ENCODE results near the gene FASN.
"Not testable (repeated sequence)": the region's sequence is repeated elsewhere in the genome, so short reads cannot be mapped to it uniquely, and the experiment has no call there.

The FASN gene

DNA sequence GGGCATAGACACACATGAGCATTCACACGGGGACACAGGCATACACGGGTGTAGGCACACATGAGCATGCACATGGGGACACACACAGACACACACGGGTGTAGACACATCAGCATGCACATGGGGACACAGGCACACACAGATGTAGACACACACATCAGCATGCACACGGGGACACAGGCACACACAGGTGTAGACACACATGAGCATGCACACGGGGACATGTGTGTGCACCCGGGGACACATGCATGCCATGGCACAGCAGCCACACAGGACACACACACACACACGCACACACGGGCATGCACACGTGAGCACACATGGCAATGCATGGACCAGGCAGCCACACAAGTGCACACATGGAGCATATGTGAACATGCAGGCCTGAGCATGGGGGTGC lies 55.4 kb downstream of the FASN start:
- TF ChIP-seq, protein P1, sequence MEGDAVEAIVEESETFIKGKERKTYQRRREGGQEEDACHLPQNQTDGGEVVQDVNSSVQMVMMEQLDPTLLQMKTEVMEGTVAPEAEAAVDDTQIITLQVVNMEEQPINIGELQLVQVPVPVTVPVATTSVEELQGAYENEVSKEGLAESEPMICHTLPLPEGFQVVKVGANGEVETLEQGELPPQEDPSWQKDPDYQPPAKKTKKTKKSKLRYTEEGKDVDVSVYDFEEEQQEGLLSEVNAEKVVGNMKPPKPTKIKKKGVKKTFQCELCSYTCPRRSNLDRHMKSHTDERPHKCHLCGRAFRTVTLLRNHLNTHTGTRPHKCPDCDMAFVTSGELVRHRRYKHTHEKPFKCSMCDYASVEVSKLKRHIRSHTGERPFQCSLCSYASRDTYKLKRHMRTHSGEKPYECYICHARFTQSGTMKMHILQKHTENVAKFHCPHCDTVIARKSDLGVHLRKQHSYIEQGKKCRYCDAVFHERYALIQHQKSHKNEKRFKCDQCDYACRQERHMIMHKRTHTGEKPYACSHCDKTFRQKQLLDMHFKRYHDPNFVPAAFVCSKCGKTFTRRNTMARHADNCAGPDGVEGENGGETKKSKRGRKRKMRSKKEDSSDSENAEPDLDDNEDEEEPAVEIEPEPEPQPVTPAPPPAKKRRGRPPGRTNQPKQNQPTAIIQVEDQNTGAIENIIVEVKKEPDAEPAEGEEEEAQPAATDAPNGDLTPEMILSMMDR (IDR thresholded peaks at IDR 0.05; ENCODE audit: insufficient read depth, low read depth, low read length, missing control alignments): no peak
- H3K4me3 ChIP-seq (ENCODE audit: low read length): no peak overlapping the region
- no peak for DNase-seq (ENCODE audit: low read depth)

DNA sequence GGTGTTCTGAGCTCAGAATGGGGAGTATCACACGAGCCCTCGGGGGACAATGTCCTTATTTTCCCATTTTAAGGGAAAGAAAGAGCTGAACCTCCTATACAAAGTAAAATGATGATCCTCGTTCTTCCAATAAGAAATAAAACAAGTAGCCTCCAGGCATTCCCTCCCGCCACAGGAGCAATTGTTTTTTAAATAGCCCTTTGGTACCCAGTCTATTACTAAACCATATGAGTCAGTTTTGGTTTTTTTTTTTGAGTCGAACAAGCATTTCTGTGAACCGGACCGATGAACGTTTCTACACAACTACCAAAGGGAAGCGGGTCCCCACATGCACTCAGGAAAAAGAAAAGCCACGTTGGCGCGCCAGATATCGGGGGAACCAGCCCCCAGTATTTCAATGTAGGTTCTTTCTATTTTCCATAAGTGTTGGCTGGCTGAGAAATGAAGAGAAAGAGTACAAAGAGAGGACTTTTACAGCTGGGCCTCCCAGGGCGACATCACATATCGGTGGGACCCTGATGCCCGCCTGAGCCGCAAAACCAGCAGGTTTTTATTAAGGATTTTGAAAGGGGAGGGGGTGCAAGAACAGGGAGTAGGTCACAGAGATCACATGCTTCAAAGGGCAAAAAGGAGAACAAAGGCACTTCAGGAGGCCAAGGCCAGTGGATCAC lies 56.8 kb downstream of the FASN start:
- peak; percentile 50 for DNase-seq (ENCODE audit: low read depth)
- H3K4me3 ChIP-seq (ENCODE audit: low read length): no peak overlapping the region
- TF ChIP-seq, protein P1 (IDR thresholded peaks at IDR 0.05; ENCODE audit: insufficient read depth, low read depth, low read length, missing control alignments): no peak

DNA sequence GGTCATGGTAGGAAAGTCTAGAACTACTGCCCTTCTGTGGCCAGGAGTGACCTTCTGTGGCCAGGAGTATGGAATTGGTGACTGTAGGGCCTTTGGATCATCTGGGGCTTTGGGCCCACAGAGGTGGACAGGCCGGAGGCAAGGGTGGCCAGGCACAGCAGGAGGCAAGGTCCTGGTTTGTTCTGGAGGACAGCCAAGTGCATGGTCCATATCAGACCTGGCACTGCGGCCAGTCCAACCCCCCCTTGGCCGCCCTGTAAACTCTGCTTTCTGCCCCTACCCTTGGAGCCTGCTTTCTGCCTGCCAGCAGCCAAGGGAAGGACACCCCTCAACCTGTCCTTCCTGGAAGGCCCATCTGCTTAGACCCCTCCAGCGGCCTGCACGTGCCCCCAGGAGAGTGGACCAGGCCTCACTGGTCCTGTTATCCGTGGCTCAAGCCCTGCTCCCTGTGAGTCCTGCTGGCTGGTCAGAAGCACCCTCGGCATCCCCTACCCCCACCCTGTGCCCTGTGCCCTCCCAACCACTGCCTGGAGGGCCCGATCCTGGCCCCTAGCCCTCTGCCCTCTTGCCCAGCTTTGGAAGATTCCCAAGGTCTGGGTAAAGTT lies 58.2 kb downstream of the FASN start:
- DNase-seq (ENCODE audit: low read depth): no peak
- no peak overlapping the region for H3K4me3 ChIP-seq (ENCODE audit: low read length)
- TF ChIP-seq, protein P1 (IDR thresholded peaks at IDR 0.05; ENCODE audit: insufficient read depth, low read depth, low read length, missing control alignments): no peak

DNA sequence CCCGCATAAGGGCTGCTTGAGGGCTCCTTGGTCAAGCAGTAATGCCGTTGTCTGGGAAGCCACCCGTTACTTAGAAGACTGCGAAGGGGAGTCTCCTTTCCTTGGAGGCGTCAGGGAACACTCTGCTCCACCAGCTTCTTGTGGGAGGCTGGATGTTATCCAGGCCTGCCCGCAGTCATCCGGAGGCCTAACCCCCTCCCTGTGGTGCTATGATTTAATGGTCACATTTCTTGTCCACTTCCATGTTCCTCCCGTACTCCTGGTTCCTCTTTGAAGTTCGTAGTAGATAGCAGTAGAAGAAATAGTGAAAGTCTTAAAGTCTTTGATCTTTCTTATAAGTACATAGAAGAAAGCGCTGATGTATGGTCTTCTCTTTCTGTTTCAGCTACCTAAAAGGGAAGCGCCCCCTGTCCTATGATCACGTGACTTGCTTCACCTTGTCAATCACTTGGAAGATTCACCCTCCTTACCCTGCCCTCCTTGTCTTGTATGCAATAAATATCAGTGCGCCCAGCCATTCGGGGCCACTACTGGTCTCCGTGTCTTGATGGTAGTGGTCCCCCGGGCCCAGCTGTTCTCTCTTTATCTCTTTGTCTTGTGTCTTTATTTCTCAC lies 59.1 kb downstream of the FASN start:
- not testable (repeated sequence) for DNase-seq (ENCODE audit: low read depth); H3K4me3 ChIP-seq (ENCODE audit: low read length)

DNA sequence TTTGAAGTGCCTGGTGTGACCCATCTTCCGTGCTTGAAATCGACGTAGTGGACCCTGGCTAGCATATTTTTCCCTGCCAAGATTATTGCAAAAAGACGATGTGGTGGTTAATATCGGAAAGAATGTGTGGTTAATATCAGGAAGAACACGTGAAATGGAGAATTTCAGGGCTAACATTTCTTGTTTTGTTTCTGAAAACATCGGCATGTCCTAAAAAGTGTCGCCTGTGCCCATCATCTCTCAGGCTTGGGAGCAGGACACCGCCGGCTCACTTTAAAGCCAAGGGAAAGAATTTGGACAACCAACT lies 60.2 kb downstream of the FASN start:
- TF ChIP-seq, protein P1 (IDR thresholded peaks at IDR 0.05; ENCODE audit: insufficient read depth, low read depth, low read length, missing control alignments): no peak
- H3K4me3 ChIP-seq (ENCODE audit: low read length): peak overlapping the region; percentile 80
- DNase-seq (ENCODE audit: low read depth): no peak

DNA sequence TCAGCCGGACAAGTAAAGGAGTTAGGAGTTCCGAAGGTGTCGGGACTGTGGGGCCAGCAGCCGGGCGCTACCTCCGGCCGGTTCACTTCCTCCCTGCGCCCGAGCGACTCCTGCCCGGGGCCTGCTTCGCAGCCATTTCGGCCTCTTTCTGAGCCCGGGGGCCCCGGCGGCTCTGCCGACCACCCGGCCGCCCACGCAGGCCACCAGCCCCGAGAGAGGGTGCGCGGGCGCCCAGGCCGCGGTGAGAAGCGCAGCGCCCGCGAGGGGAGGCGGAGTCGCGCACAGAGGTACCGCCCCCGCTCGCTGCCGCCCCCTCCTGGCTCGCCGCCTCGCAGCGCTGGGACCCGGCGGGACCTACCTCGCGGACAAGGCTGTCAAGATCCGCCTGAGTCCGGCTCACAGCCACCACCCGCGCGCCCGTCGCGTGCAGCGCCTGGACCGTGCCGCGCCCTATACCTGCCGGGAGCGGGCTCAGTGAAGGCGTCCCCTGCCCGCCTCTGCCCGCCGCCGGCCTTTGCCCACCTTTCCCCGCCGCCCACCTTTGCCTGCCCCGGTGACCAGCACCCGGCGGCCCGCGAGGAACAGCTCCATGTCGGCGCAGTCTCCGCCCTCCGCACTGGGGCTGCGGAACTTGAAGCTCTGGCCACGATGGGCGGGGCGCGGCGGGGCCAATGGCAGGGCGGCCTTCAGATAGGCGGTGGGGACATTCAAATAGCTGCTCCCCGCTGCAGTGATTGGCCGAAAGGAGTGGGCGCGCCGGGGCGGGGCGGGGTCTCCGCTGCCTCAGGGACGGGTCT lies 60.7 kb downstream of the FASN start, which contains the start of gene DCXR:
Gene DCXR (minus strand): TSS at position 606 of the 797 bp plus-strand sequence. CDS start 15 bp downstream, at position 591.
- peak within 1 kb of the TSS; percentile 80 for H3K4me3 ChIP-seq (ENCODE audit: low read length)
- TF ChIP-seq, protein P1 (IDR thresholded peaks at IDR 0.05; ENCODE audit: insufficient read depth, low read depth, low read length, missing control alignments): peak; percentile 48
- peak; percentile 99 for DNase-seq (ENCODE audit: low read depth)

DNA sequence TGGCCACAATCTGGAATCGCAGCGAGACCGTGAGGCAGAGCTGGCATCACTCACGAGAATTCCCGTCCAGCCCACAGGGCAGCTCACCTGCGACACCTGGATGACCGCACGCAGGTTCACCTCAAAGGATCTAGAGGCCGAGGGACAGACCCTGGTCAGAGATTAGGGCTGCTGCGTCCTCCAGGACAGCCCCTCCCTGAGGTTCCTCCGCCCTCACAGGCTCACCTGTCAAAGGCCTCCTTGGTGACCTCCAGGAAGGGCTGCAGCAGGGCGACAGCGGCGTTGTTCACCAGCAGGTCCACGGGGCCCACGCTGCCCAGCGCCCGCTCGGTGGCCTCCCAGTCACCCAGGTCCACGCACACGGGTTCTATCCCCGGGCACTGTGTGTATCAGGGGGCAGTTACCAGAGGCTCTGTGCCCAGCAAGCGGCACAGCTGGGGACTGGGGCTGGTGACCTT lies 61.4 kb downstream of the FASN start:
- TF ChIP-seq, protein P1 (IDR thresholded peaks at IDR 0.05; ENCODE audit: insufficient read depth, low read depth, low read length, missing control alignments): no peak

More for the DNA sequence above, 61.4 kb downstream of the FASN start:
- H3K4me3 ChIP-seq (ENCODE audit: low read length): peak overlapping the region; percentile 80
- no peak for DNase-seq (ENCODE audit: low read depth)

Measured in epithelial cell of esophagus (primary cell).